Endodermal cell (in vitro differentiated cells): Measurements from ENCODE around the gene UGT1A7. TPM values are rescaled to one million over a fixed set of nuclear protein-coding genes. Genes with fewer than 3 reads are reported as not detected.

Source experiments
- DNase-seq: peaks from one replicate; pipeline ENCODE4 v3.0.0-alpha.2; 2017
- H3K27ac ChIP-seq: 2 replicates; pipeline ENCODE4 v1.5.1; 2013; ENCODE audit warnings: mild to moderate bottlenecking, low read depth, low read length, moderate library complexity
- H3K27me3 ChIP-seq: 2 replicates; pipeline ENCODE4 v1.6.1; 2013; ENCODE audit warnings: mild to moderate bottlenecking, low read length, moderate library complexity; ENCODE audit not compliant: insufficient read depth, control insufficient read depth, poor library complexity, severe bottlenecking
- H3K36me3 ChIP-seq: 2 replicates; pipeline ENCODE4 v1.7.0; 2013; ENCODE audit warnings: mild to moderate bottlenecking, low read length, moderate library complexity; ENCODE audit not compliant: control insufficient read depth, insufficient read depth
- H3K4me1 ChIP-seq: one replicate; pipeline ENCODE4 v1.7.0; 2013; ENCODE audit warnings: low read length; ENCODE audit not compliant: control insufficient read depth, insufficient read depth
- H3K4me3 ChIP-seq: 2 replicates; pipeline ENCODE4 v1.5.1; 2013; ENCODE audit warnings: mild to moderate bottlenecking, low read length, moderate library complexity
- H3K9ac ChIP-seq: 2 replicates; pipeline ENCODE4 v1.6.1; 2013; ENCODE audit warnings: mild to moderate bottlenecking, low read length, moderate library complexity; ENCODE audit not compliant: poor library complexity, severe bottlenecking; ENCODE audit errors: extremely low read depth
- H3K9me3 ChIP-seq: 2 replicates; pipeline ENCODE4 v1.6.1; 2013; ENCODE audit warnings: mild to moderate bottlenecking, low read length, moderate library complexity; ENCODE audit not compliant: control insufficient read depth
- H3K27ac Mint-ChIP-seq: 2 replicates; pipeline ENCODE4 v1.8.0; 2020; ENCODE audit warnings: mixed read lengths
- H3K27me3 Mint-ChIP-seq: 2 replicates; pipeline ENCODE4 v1.8.0; 2021; ENCODE audit warnings: mild to moderate bottlenecking, mixed read lengths; ENCODE audit not compliant: insufficient read depth
- H3K36me3 Mint-ChIP-seq: 2 replicates; pipeline ENCODE4 v1.8.0; 2020; ENCODE audit warnings: low read depth, mixed read lengths
- H3K4me1 Mint-ChIP-seq: 2 replicates; pipeline ENCODE4 v1.8.0; 2020; ENCODE audit warnings: mixed read lengths
- H3K4me3 Mint-ChIP-seq: 2 replicates; pipeline ENCODE4 v1.8.0; 2020; ENCODE audit warnings: mild to moderate bottlenecking, moderate library complexity, mixed read lengths
- H3K9me3 Mint-ChIP-seq: 2 replicates; pipeline ENCODE4 v1.8.0; 2020; ENCODE audit warnings: mild to moderate bottlenecking, mixed read lengths
- CTCF ChIP-seq: fragments of 200-600 bp; sonication (generic); conservative IDR thresholded peaks from 2 replicates; pipeline ENCODE4 v1.5.0; 2021; ENCODE audit warnings: antibody characterized with exemption, mild to moderate bottlenecking
- WGBS, 2 experiments: methylation state at CpG; one replicate each; pipeline versions ENCODE4 v1.1.5 to v1.1.7; 2013; ENCODE audit warnings: missing lambda C conversion rate in 2 of 2, mixed read lengths in 1 of 2; ENCODE audit not compliant: insufficient coverage in 1 of 2, insufficient read length in 1 of 2; 5-methylcytosine and 5-hydroxymethylcytosine counted together
- total RNA-seq, 2 donors: library from RNA; stranded (reverse); fragmentation: NEBNext Ultra II Directional in 1 of 2; extraction: Animal tissue kit (Norgen Biotek cat#: 25700) in 1 of 2; gene quantifications; 2 replicates in 1 of 2; 3 replicates in 1 of 2; pipeline ENCODE4 v1.2.1, GENCODE V29; 2021

The UGT1A7 gene
- total RNA-seq, 2 donors from 2014 or later, result not detected

- DNase-seq, result no peak
- TF ChIP-seq CTCF, result no peak
- H3K27ac ChIP-seq, result no peak overlapping the region
- Mint-ChIP-seq H3K27me3 (peaks cover 15% of the 10 kb centered on the region), H3K27ac (no peak overlapping the region), H3K9me3 (no peaks in the 10 kb centered on the region), H3K4me1 (no peaks in the 10 kb centered on the region), H3K36me3 (no peaks in the 10 kb centered on the region), H3K4me3 (no peak overlapping the region)
- H3K36me3 ChIP-seq, result no peaks in the 10 kb centered on the region
- no peaks in the 10 kb centered on the region for H3K4me1 ChIP-seq
- peaks cover 3% of the 10 kb centered on the region for H3K27me3 ChIP-seq
- H3K9ac ChIP-seq, result no peak overlapping the region
- H3K9me3 ChIP-seq, result no peaks in the 10 kb centered on the region
- no peak overlapping the region for H3K4me3 ChIP-seq
Observed at GRCh38 chr2:233673896-233674295, 7.8 kb upstream of the UGT1A7 start.

- Mint-ChIP-seq H3K27ac (no peak overlapping the region), H3K9me3 (no peaks in the 10 kb centered on the region), H3K36me3 (no peaks in the 10 kb centered on the region), H3K4me3 (no peak overlapping the region), H3K4me1 (no peaks in the 10 kb centered on the region), H3K27me3 (peaks cover 15% of the 10 kb centered on the region)
- Histone ChIP-seq H3K9ac (no peak overlapping the region), H3K4me3 (no peak overlapping the region), H3K4me1 (no peaks in the 10 kb centered on the region), H3K36me3 (no peaks in the 10 kb centered on the region), H3K27ac (no peak overlapping the region), H3K27me3 (peaks cover 7% of the 10 kb centered on the region), H3K9me3 (no peaks in the 10 kb centered on the region)
- WGBS, 2 experiments, result no CpG with 5 or more reads among the region's 1 CpG
- no peak for TF ChIP-seq CTCF
- DNase-seq, result no peak
Observed at GRCh38 chr2:233674314-233674713, 7.4 kb upstream of the UGT1A7 start.

GRCh38 chr2:233674995-233675394 lies 6.7 kb upstream of the UGT1A7 start:
- Mint-ChIP-seq H3K9me3 (no peaks in the 10 kb centered on the region), H3K4me1 (no peaks in the 10 kb centered on the region), H3K36me3 (no peaks in the 10 kb centered on the region), H3K27me3 (peaks cover 15% of the 10 kb centered on the region), H3K27ac (no peak overlapping the region), H3K4me3 (no peak overlapping the region)
- H3K27me3 ChIP-seq, result peaks cover 9% of the 10 kb centered on the region
- H3K9ac ChIP-seq, result no peak overlapping the region
- 63 to 71% methylated on average over 3 to 4 of the region's 4 CpGs for WGBS, 2 experiments
- DNase-seq, result no peak
- H3K4me1 ChIP-seq, result no peaks in the 10 kb centered on the region
- H3K36me3 ChIP-seq, result no peaks in the 10 kb centered on the region
- no peaks in the 10 kb centered on the region for H3K9me3 ChIP-seq
- H3K4me3 ChIP-seq, result no peak overlapping the region
- peak; percentile 54 for TF ChIP-seq CTCF
- no peak overlapping the region for H3K27ac ChIP-seq
